HL-60 (cell line): ENCODE results near the gene ZNF70.

Source experiments
- DNase-seq, 2 experiments: peaks; one replicate each; pipeline ENCODE4 v3.0.0-alpha.2; 2010 to 2020; ENCODE audit warnings: low read depth in 1 of 2, low spot score in 1 of 2
- H3K27ac ChIP-seq: fragments of 250-450 bp; sonication (Bioruptor Pico); replicated peaks from 2 replicates; pipeline ENCODE4 v1.5.1; 2020; ENCODE audit warnings: mild to moderate bottlenecking, moderate library complexity
- H3K27me3 ChIP-seq: fragments of 250-450 bp; sonication (Bioruptor Pico); 2 replicates; pipeline ENCODE4 v1.5.1; 2021; ENCODE audit warnings: mild to moderate bottlenecking, moderate library complexity; ENCODE audit not compliant: insufficient read depth, poor library complexity, severe bottlenecking
- H3K4me3 ChIP-seq: replicated peaks from 2 replicates; pipeline ENCODE4 v1.5.1; 2011; ENCODE audit warnings: mild to moderate bottlenecking, control low read depth, low read length; ENCODE audit not compliant: insufficient read depth
- GABPA ChIP-seq: IDR thresholded peaks from 2 replicates; pipeline ENCODE4 v1.6.1; 2012; ENCODE audit warnings: low read depth
- POLR2AphosphoS5 ChIP-seq: IDR thresholded peaks from 2 replicates; pipeline ENCODE4 v1.6.1; 2012; ENCODE audit warnings: low read depth
- SPI1 ChIP-seq: IDR thresholded peaks from 2 replicates; pipeline ENCODE4 v1.6.1; 2012; ENCODE audit warnings: low read depth, mild to moderate bottlenecking, borderline replicate concordance
- TF ChIP-seq, protein P1 (sequence below): IDR thresholded peaks from one replicate; pipeline ENCODE4 v1.5.1; 2011; ENCODE audit warnings: low read length, control low read depth, inconsistent platforms; ENCODE audit not compliant: insufficient read depth
- TF ChIP-seq, protein P2 (sequence below): IDR thresholded peaks from 2 replicates; pipeline ENCODE4 v1.6.1; 2012; ENCODE audit warnings: low read depth; ENCODE audit not compliant: insufficient replicate concordance

ZNF70 gene

DNA sequence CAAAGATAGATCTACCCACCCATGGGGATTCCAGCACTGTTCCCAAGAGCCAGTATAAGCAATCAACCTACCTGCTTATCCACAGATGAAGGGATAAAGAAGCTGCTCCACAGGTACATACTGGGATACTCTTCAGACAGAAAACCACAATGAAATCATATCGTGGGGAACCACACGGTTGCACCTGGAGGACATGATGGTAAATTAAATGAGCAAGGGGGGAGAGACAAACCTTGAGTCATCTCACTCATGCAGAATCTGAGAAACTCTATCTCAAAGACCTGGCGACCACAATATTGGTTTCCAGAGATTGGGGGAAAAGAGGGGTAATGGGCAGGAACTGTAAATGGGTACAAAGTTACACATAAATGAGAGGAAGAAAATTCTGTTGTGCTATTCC, 45.6 kb downstream of the ZNF70 start:
- H3K27me3 ChIP-seq: no peaks in the 10 kb centered on the region
- no peak overlapping the region for H3K4me3 ChIP-seq
- H3K27ac ChIP-seq: no peak overlapping the region
- no peak for DNase-seq
- no peak for TF ChIP-seq SPI1
- TF ChIP-seq, protein P1, sequence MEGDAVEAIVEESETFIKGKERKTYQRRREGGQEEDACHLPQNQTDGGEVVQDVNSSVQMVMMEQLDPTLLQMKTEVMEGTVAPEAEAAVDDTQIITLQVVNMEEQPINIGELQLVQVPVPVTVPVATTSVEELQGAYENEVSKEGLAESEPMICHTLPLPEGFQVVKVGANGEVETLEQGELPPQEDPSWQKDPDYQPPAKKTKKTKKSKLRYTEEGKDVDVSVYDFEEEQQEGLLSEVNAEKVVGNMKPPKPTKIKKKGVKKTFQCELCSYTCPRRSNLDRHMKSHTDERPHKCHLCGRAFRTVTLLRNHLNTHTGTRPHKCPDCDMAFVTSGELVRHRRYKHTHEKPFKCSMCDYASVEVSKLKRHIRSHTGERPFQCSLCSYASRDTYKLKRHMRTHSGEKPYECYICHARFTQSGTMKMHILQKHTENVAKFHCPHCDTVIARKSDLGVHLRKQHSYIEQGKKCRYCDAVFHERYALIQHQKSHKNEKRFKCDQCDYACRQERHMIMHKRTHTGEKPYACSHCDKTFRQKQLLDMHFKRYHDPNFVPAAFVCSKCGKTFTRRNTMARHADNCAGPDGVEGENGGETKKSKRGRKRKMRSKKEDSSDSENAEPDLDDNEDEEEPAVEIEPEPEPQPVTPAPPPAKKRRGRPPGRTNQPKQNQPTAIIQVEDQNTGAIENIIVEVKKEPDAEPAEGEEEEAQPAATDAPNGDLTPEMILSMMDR: no peak

DNA sequence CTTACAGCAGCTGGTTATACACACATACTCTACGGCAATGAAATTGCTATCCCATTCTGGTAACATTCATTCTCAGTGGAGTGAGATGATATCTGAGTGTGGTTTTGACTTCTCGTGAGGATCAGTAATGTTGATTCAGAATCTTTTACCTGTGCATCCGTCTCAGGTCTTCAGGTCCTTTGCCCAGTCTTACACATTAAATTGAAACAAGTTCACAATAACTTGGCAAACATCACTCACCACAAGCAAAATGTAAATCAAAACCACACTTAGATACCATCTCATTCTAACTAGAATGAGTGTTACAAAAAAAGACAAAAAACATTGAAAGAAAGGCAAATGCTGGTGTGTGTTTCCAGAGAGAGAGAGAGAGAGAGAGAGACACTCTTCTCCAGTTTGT, 46.1 kb downstream of the ZNF70 start:
- Histone ChIP-seq H3K27ac (no peak overlapping the region), H3K4me3 (no peak overlapping the region), H3K27me3 (no peaks in the 10 kb centered on the region)
- TF ChIP-seq POLR2AphosphoS5 (no peak), SPI1 (no peak), GABPA (no peak)
- TF ChIP-seq, protein P1: no peak
- TF ChIP-seq, protein P2, sequence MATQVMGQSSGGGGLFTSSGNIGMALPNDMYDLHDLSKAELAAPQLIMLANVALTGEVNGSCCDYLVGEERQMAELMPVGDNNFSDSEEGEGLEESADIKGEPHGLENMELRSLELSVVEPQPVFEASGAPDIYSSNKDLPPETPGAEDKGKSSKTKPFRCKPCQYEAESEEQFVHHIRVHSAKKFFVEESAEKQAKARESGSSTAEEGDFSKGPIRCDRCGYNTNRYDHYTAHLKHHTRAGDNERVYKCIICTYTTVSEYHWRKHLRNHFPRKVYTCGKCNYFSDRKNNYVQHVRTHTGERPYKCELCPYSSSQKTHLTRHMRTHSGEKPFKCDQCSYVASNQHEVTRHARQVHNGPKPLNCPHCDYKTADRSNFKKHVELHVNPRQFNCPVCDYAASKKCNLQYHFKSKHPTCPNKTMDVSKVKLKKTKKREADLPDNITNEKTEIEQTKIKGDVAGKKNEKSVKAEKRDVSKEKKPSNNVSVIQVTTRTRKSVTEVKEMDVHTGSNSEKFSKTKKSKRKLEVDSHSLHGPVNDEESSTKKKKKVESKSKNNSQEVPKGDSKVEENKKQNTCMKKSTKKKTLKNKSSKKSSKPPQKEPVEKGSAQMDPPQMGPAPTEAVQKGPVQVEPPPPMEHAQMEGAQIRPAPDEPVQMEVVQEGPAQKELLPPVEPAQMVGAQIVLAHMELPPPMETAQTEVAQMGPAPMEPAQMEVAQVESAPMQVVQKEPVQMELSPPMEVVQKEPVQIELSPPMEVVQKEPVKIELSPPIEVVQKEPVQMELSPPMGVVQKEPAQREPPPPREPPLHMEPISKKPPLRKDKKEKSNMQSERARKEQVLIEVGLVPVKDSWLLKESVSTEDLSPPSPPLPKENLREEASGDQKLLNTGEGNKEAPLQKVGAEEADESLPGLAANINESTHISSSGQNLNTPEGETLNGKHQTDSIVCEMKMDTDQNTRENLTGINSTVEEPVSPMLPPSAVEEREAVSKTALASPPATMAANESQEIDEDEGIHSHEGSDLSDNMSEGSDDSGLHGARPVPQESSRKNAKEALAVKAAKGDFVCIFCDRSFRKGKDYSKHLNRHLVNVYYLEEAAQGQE: no peak
- no peak for DNase-seq

DNA sequence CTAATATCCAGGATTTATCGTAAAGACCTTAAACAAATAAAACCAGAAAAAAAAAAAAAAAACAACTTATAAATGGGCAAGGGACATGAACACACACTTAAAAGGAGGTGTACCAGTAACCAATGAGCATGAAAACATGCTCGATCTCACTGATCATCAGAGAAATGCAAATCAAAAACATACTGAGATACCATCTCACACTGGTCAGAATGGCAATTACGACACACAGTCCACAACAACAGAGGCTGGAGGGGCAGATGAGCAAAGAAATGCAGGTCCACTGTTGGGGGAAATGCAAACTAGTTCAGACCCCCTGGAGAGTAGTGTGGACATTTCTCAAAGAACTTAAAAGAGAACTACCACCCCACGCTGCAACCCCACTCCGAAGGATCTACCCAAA, 46.9 kb downstream of the ZNF70 start:
- H3K27me3 ChIP-seq: no peaks in the 10 kb centered on the region
- DNase-seq: no peak
- H3K4me3 ChIP-seq: no peak overlapping the region
- TF ChIP-seq, protein P1: no peak
- TF ChIP-seq SPI1: no peak
- TF ChIP-seq, protein P2: no peak
- TF ChIP-seq POLR2AphosphoS5: no peak
- no peak for TF ChIP-seq GABPA
- no peak overlapping the region for H3K27ac ChIP-seq

DNA sequence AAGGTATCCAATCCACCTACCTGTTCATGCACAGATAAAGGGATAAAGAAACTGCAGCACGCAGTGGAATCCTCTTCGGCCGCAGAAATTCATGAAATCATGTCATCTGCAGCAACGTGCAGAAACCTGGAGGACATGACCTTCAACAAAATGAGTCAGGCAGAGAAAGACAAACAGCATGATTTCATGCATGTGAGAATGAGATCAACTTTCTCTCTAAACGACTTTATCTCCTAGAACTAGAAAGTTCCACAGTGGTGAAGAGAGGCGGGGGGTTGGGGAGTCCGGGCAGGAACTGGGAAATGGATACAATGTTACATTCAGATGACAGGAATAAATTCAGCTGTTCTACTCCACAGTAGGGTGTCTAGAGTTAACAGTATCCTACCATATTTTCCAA, 50.2 kb downstream of the ZNF70 start:
- H3K27me3 ChIP-seq: no peaks in the 10 kb centered on the region
- H3K4me3 ChIP-seq: no peak overlapping the region
- no peak for DNase-seq
- TF ChIP-seq, protein P2: no peak
- TF ChIP-seq GABPA: no peak
- TF ChIP-seq SPI1: no peak
- no peak for TF ChIP-seq POLR2AphosphoS5
- TF ChIP-seq, protein P1: no peak
- H3K27ac ChIP-seq: no peak overlapping the region
